Lower leg skin (tissue), 3 donors: ENCODE measurements around the gene CCL25.

ENCODE experiments used
- CTCF ChIP-seq, 3 donors: fragments of 450-650 bp; IDR thresholded peaks; one replicate each; pipeline ENCODE4 v1.5.1; 2016; ENCODE audit warnings: antibody characterized with exemption in 3 of 3, mild to moderate bottlenecking in 3 of 3, moderate library complexity in 2 of 3
- POLR2A ChIP-seq, 2 donors: fragments of 450-650 bp; IDR thresholded peaks; one replicate each; pipeline ENCODE4 v1.6.1; 2016 to 2017; ENCODE audit warnings: antibody characterized with exemption in 2 of 2, mild to moderate bottlenecking in 1 of 2, moderate library complexity in 1 of 2

- TF ChIP-seq POLR2A (IDR thresholded peaks at IDR 0.05) (no peak), CTCF (IDR thresholded peaks at IDR 0.05) (no peak)
Observed at GRCh38 chr19:8088752-8089663, 36.4 kb downstream of the CCL25 start.
